RPMI8226 (cell line): ENCODE data around the gene MYOF.
"Not testable (repeated sequence)": the region's sequence is repeated elsewhere in the genome, so short reads cannot be mapped to it uniquely, and the experiment has no call there.

Experiments
- DNase-seq: peaks from one replicate; pipeline ENCODE4 v3.0.0-alpha.2; 2015

The MYOF gene

GRCh38 chr10:93336110-93336509 lies 146.0 kb downstream of the MYOF start:
- no peak for DNase-seq

DNA sequence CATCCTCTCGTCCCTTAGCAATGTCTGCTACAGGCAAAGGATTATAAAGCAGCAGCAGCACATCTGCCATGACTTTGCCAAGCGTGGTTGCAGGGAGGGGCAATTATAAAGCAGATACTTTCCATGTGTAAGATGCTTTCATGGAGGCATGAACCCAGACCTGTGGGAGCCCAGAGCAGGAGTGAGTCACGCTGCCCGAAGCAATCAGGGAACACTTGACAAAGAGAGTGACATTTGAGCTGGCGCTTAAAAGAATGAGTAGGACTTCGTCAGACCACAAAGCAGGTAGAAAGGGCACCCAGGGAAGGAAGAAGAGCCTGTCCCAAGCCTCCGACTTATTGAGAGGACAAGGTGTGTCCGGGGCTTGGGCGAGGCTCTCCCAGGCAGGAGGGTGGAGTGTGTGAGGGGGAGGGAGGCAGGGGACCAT lies 147.2 kb downstream of the MYOF start:
- DNase-seq, result no peak

GRCh38 chr10:93334181-93334580 lies 148.0 kb downstream of the MYOF start:
- DNase-seq, result no peak

DNA sequence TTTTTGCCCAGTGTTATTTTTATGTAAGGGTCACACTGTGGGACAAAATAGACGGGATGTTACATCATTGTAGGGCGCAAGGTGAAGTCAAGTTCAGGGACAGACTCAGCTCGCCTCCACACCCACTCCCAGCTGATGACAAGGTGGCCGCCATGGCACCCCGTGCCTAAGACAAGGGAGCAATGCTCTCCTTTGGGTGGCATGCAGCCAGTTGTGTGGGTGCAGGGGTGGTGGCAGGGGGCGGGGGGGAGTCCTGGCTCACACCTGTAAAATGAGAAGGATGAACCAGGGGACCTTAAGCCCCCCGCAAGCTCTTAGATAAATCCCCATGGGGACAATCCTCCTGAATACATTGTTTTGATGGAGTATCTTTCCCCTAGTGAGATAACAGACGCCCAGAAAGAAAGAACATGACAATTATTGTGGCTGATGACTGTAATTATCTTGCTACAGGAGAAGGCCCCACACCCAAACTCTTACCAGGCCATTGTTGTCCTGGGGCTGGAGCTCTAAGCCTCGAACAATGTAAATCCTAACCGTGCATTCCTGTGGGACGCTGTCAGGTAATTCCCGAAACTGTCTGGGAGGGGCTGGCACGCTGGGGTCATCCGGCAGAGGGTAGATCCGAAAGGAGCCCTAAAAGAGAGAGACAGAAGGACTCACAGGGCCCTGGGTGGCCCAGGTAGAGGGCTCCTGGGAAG lies 148.7 kb downstream of the MYOF start:
- no peak for DNase-seq

GRCh38 chr10:93330824-93331223 lies 151.3 kb downstream of the MYOF start:
- no peak for DNase-seq

GRCh38 chr10:93319896-93320295 lies 162.2 kb downstream of the MYOF start:
- no peak for DNase-seq

GRCh38 chr10:93319096-93319495 lies 163.0 kb downstream of the MYOF start:
- no peak for DNase-seq

DNA sequence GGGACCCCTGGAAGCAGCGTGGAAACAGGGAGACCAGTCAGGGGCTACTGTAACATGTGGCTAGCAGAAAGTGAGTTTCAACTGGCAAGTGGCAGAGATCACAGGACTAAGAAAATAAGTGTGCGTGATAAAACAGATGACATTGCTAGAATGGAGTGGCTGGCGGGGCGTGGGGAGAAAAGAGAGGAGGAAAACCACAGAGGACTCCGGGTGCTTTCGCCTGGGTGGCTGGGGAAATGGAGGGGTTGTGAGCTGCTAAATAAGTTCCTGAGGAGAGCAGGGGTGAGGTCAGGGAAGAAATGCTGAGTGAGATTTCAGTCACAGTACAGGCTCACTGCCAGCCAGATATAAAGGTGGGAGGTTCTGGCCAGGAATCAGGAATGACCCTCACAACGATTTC lies 166.9 kb downstream of the MYOF start:
- no peak for DNase-seq

DNA sequence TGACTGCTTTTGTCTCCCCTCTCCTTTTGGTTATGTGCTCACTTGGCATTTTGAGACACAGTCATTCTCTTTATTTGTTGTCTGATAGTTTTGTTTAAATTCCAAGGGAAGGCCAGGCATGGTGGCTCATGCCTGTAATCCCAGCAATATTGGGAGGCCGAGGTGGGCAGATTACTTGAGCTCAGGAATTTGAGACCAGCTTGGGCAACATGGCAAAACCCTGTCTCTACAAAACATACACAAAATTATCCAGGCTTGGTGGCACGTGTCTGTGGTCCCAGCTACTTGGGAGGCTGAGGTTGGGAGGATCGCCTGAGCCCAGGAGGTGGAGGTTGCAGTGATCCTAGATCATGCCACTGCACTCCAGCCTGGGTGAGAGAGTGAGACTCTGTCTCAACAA lies 167.5 kb downstream of the MYOF start:
- not testable (repeated sequence) for DNase-seq

- DNase-seq, result no peak
Measured at GRCh38 chr10:93313798-93314197, 168.3 kb downstream of the MYOF start.

- DNase-seq, result no peak
Measured at GRCh38 chr10:93309062-93309461, 173.1 kb downstream of the MYOF start.

DNA sequence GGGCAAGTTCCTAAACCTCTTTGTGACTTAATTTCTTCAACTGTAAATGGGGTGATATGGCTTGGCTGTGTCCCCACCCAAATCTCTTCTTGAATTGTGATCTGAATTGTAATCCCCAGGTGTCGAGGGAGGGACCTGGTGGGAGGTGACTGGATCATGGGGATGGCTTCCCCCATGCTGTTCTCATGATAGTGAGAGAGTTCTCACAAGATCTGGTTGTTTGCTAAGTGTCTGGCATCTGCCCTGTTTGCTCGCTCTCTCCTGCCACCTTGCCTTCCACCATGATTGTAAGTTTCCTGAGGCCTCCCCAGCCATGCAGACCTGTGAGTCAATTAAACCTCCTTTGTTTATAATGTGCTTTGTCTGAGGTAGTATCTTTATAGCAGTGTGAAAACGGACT lies 177.0 kb downstream of the MYOF start:
- no peak for DNase-seq

GRCh38 chr10:93300981-93301380 lies 181.2 kb downstream of the MYOF start:
- no peak for DNase-seq

- no peak for DNase-seq
Measured at GRCh38 chr10:93300288-93300917, 181.7 kb downstream of the MYOF start.

DNA sequence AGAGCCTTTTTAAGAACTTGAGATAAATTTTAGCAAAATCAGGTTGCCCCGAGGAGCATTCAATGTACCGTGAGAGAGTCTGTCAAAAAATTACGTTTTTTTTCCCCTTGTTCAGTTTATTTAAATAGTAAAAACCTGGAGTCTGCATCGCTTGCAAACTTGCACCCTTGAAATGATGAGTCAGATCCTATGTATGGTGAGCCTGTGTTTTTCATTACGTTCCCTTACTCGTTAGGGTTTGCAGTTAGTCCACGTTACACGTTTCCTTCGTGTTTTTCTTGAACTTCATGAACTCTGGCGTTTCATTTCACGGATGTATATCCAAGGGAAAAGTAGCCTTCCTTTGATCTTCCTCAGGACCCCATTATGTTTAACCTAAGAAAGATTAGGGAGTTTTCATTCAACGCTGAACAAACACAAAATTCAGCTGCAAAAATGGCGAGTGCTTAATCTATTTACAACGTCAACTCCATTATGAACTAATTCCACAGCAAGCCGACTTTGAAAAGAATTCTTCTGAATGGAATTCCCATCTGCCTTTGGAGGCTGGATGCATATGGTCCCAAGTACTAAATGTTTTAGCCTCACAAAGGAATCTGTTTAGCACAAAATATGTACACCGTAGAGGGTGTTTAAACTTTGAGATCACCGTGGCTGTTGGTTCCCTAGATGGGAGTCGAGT lies 182.4 kb downstream of the MYOF start:
- no peak for DNase-seq

DNA sequence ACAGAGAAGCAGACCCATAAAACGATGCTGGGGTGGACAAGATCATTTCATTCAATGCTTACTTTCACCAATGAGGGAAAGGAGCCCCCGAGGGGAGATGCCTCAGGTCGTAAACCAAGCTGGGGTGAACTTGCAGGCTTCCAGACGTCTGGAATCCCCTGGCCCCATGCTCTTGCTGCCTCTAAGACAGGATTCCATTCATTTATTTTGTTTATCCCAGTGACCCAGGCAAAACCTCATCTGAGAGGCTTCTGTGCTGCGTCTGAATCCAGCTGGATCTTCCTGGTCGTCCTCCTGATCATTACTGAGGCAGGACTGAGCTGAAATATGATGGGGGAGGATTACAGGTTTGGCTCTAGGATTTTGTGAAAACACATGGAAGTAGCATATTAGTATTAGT lies 182.9 kb downstream of the MYOF start:
- DNase-seq, result no peak

- DNase-seq, result no peak
Measured at GRCh38 chr10:93296151-93296550, 186.0 kb downstream of the MYOF start.

GRCh38 chr10:93293999-93294398 lies 188.1 kb downstream of the MYOF start:
- no peak for DNase-seq

DNA sequence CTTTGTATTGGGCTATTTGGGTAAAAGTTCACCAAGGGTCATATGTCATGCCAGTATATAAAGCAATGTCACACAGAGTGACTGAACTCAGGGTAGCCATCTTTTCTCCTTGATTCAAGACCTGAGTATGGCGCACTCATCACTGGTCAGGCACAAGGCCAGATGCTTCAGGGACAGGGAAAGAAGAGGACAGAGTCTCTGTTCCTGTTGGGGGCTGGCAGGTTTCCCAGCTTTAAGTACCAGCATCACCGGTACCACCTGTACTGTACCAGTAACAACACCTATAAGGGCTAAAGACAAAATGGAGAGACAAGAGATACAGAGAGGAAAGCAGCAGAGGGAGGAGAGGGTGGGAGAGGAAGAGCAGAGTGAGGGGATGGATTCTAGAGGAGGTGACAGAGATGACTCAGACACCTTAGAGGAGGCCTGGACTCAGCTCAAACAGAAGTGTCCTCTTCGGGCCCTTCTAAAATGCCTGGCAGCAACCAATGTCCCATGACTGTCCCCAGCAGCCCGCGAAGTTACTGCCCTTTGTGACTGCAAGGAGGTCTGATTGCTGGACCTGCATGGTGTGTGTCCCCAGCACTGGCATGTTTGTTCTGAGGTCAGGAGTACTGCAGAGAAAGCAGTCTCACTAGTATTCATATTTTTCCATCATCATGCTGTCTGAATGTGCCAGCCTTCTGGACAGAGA lies 191.3 kb downstream of the MYOF start:
- no peak for DNase-seq

GRCh38 chr10:93288679-93289634 lies 193.2 kb downstream of the MYOF start:
- DNase-seq, result peak; percentile 43

DNA sequence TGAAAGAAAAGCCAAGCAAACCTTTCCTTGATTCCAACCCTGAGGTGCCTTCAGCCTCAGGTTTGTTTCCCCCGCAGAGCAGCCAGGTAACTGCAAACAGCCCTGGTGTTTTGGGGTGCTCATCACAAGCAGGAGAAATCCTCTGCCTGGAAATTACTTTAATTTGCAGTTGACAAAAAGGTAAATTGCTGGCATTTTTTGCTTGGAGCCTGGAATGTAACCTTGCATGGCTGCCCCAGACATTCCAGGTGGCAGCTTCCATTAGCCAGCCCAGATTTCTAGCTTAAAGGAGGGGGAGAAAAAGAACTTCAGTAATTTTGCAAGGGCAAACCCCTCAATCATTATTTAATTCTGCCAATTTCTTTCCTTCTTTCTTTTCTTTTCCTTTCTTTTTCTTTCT lies 194.4 kb downstream of the MYOF start:
- no peak for DNase-seq

DNA sequence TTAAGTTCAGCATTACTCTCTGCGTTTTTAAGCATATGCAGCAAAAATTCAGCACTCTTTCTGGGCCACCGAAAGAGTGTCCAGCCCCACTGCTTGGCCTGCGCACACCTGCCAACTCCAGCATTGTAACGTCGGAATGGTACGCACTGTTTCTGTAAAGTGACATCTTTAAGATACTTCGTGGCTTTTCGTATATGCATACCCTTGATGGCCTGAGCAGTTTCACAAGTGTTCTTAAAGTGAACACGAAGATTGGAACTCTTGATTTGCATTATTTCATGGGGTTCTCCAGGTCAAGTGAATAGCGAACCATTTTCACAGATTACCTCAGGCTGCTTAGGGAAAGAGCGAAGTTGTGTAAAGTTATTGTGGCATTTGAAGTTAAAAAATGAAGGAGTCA lies 197.9 kb downstream of the MYOF start:
- DNase-seq, result not testable (repeated sequence)

- no peak for DNase-seq
Measured at GRCh38 chr10:93281367-93281720, 200.8 kb downstream of the MYOF start.
